Measurements from ENCODE around the gene NPM3. TPM values are rescaled to one million over a fixed set of nuclear protein-coding genes. Genes with fewer than 3 reads are reported as not detected.

Gene NPM3
- total and polyA plus RNA-seq, 2 of the 13 experiments (the other 11 are each of a cell fraction or from before 2014, with no cell fraction given): 47.6 to 129 TPM

GRCh38 chr10:101829561-101830315 lies 46.5 kb upstream of the NPM3 start:
- Histone ChIP-seq H3K36me3 (replicated peaks in 1 of 2; ENCODE audit: control insufficient read depth in 1 of 2, insufficient read depth in 2 of 2, low read length in 2 of 2) (0 out of 5 replicates have a peak, but pooled peaks cover 0 to 4% of the 10 kb centered on the region in 2 experiments), H4K20me1 (ENCODE audit: insufficient read depth, low read length) (no peaks in the 10 kb centered on the region), H3K27me3 (ENCODE audit: control insufficient read depth in 1 of 2, insufficient read depth in 2 of 2, low read length in 2 of 2) (no peaks in the 10 kb centered on the region), H3K79me2 (ENCODE audit: insufficient read depth, low read length) (no peaks in the 10 kb centered on the region), H3K9me3 (ENCODE audit: low read length) (no peaks in the 10 kb centered on the region), H3K9ac (ENCODE audit: insufficient read depth, low read depth, low read length) (no peak overlapping the region), H2AFZ (ENCODE audit: low read length) (no peak overlapping the region), H3K4me2 (ENCODE audit: low read depth, low read length) (no peak overlapping the region), H3K4me3 (replicated peaks in 1 of 3; ENCODE audit: insufficient read depth in 1 of 3, low read depth in 2 of 3, low read length in 3 of 3) (no peak overlapping the region), H3K4me1 (ENCODE audit: insufficient read depth, low read length) (no peaks in the 10 kb centered on the region), H3K27ac (ENCODE audit: extremely low read length, insufficient read depth, low read length) (no peak overlapping the region)
- in situ Hi-C loops (cut with HindIII; ENCODE audit: extremely low pct_ligation_motif_present, low pct_unique_long_range_greater_than_20kb): no loop called here
- FAIRE-seq (no peak), DNase-seq (ENCODE audit: low spot score) (no peak), ATAC-seq (no peak)
- CTCF ChIA-PET (ENCODE audit: low intra/inter-chr PET ratio, low total read pairs): no interaction called here
- 96% methylated on average over 31 of the region's 31 CpGs for WGBS (ENCODE audit: low lambda C conversion rate)
- no peak for TF ChIP-seq PRDM4 (CRISPR knock-in tag; IDR thresholded peaks at IDR 0.05; ENCODE audit: borderline replicate concordance)
- no peak for TF ChIP-seq ZNF296 (CRISPR knock-in tag; conservative IDR thresholded peaks at IDR 0.05)
- no peak for TF ChIP-seq ZNF468 (CRISPR knock-in tag; IDR thresholded peaks at IDR 0.05)
- TF ChIP-seq ZNF333 (CRISPR knock-in tag; IDR thresholded peaks at IDR 0.05; ENCODE audit: borderline replicate concordance): no peak
- TF ChIP-seq ZNF274 (CRISPR knock-in tag; IDR thresholded peaks at IDR 0.05): no peak
- TF ChIP-seq FOSL2 (CRISPR knock-in tag; IDR thresholded peaks at IDR 0.05): no peak
- TF ChIP-seq THAP11 (CRISPR knock-in tag; IDR thresholded peaks at IDR 0.05): no peak
- TF ChIP-seq SNAI1 (CRISPR knock-in tag; IDR thresholded peaks at IDR 0.05; ENCODE audit: borderline replicate concordance): no peak
- no peak for TF ChIP-seq TOE1 (CRISPR knock-in tag; IDR thresholded peaks at IDR 0.05)
- TF ChIP-seq ARNTL (CRISPR knock-in tag; IDR thresholded peaks at IDR 0.05): no peak
- no peak for TF ChIP-seq ZFP91 (CRISPR knock-in tag; IDR thresholded peaks at IDR 0.05; ENCODE audit: borderline replicate concordance)
- no peak for TF ChIP-seq ZNF335 (CRISPR knock-in tag; IDR thresholded peaks at IDR 0.05)
- TF ChIP-seq ATRX (CRISPR knock-in tag; IDR thresholded peaks at IDR 0.05; ENCODE audit: borderline replicate concordance): no peak
- no peak for TF ChIP-seq HNF1B (CRISPR knock-in tag; IDR thresholded peaks at IDR 0.05)
- no peak for TF ChIP-seq ZC3H13 (CRISPR knock-in tag; IDR thresholded peaks at IDR 0.05)
- POLR2A ChIA-PET: no interaction called here
- intact Hi-C loops (cut with micrococcal nuclease; ENCODE audit: unreplicated experiment): no loop called here
- BruUV-seq (replicated peaks): no TSS peak

Measured in HepG2 (cell line).